ENCODE results near the gene ZNF101. TPM values are rescaled to one million over a fixed set of nuclear protein-coding genes. Genes with fewer than 3 reads are reported as not detected.

ZNF101 gene
- total and polyA plus RNA-seq, 2 of the 4 experiments (the other 2 are of a cell fraction) = 2.8 to 7.3 TPM

- Histone ChIP-seq H4K8ac (ENCODE audit: low read depth in 2 of 2, low read length in 2 of 2) (peak overlapping the region; percentile 19 to 20; a peak in 1 of 4 replicates), H3K56ac (ENCODE audit: extremely low read depth, insufficient read depth, low read length) (0 out of 2 replicates have a peak overlapping the region, but pooled peaks have one; percentile 10), H3K4me2 (ENCODE audit: low read depth, low read length) (peak overlapping the region; percentile 91), H3K18ac (ENCODE audit: low read depth, low read length) (no peak overlapping the region), H2BK120ac (ENCODE audit: low read depth, low read length) (no peak overlapping the region), H2BK15ac (ENCODE audit: low read depth, low read length) (no peak overlapping the region), H3K4me1 (ENCODE audit: control insufficient read depth, insufficient read depth, low read length) (0 out of 2 replicates have a peak, but pooled peaks cover 2% of the 10 kb centered on the region), H3K79me1 (ENCODE audit: low read depth in 1 of 2, low read length in 2 of 2) (peaks cover 3 to 19% of the 10 kb centered on the region in 2 experiments), H3K9me3 (ENCODE audit: control insufficient read depth, insufficient read depth, low read length) (no peaks in the 10 kb centered on the region), H2AK9ac (replicated peaks; ENCODE audit: low read depth, low read length, poor library complexity) (peak overlapping the region; percentile 94), H3K27me3 (ENCODE audit: control insufficient read depth, insufficient read depth, low read length) (no peaks in the 10 kb centered on the region), H3K4me3 (ENCODE audit: insufficient read depth, low read depth, low read length) (peak overlapping the region; percentile 69), H3K27ac (ENCODE audit: insufficient read depth, low read length) (peak overlapping the region; percentile 37), H3K9ac (ENCODE audit: low read depth, low read length) (peak overlapping the region; percentile 73), H3K23ac (ENCODE audit: low read depth, low read length) (peak overlapping the region; percentile 84), H4K20me1 (ENCODE audit: insufficient read depth, low read length) (0 out of 2 replicates have a peak, but pooled peaks cover 3% of the 10 kb centered on the region), H2BK5ac (ENCODE audit: low read depth, low read length, poor library complexity, severe bottlenecking) (no peak overlapping the region), H3K9me1 (ENCODE audit: insufficient read depth, low read length) (peaks cover 3% of the 10 kb centered on the region; the same call in 1 of the 2 replicates), H3K36me3 (ENCODE audit: control insufficient read depth, insufficient read depth, low read length) (peaks cover 29% of the 10 kb centered on the region), H2AK5ac (ENCODE audit: low read depth, low read length) (peak overlapping the region; percentile 79), H4K5ac (ENCODE audit: low read depth, low read length) (0 out of 2 replicates have a peak overlapping the region, but pooled peaks have one; percentile 29), H2AFZ (replicated peaks; ENCODE audit: low read length, poor library complexity) (peak overlapping the region; percentile 94), H4K91ac (ENCODE audit: insufficient read depth, low read depth, low read length) (no peak overlapping the region), H2BK20ac (ENCODE audit: low read depth, low read length) (no peak overlapping the region), H3K4ac (ENCODE audit: low read depth, low read length) (peak overlapping the region; percentile 73), H3K14ac (replicated peaks; ENCODE audit: low read depth, low read length) (peak overlapping the region; percentile 67)
- no TSS peak for BruUV-seq (replicated peaks)
- no peak for TF ChIP-seq POLR2A (IDR thresholded peaks at IDR 0.05; ENCODE audit: low read depth, low read length)
- no peak for TF ChIP-seq MXI1 (IDR thresholded peaks at IDR 0.05; ENCODE audit: borderline replicate concordance, low read depth, low read length)
- TF ChIP-seq ELK1 (IDR thresholded peaks at IDR 0.05; ENCODE audit: borderline replicate concordance, low read depth, low read length) = no peak
- POLR2A ChIA-PET (ENCODE audit: unreplicated experiment) = no interaction called here
- in situ Hi-C loops (cut with MboI; ENCODE audit: low sequenced_read_pairs) = loop anchor here (5.0 to 25.0 kb wide), 2 partner anchors 105 to 255 kb away; partner anchors contain the start of gene CILP2
- CTCF ChIA-PET = no interaction called here
- peak; percentile 31 for ATAC-seq (ENCODE audit: low read depth)
- dilution Hi-C loops (cut with HindIII; ENCODE audit: low sequenced_read_pairs, unreplicated experiment) = no loop called here
- DNase-seq = no peak
- intact Hi-C loops (cut with micrococcal nuclease) = loop anchor here (1.0 to 5.0 kb wide), 2 partner anchors 90 to 110 kb away; no protein-coding TSS in a partner anchor
- no CpG with 5 or more reads among the region's 16 CpGs for WGBS, 2 experiments (ENCODE audit: extremely low coverage in 2 of 2, insufficient read length in 1 of 2)
These were observed 26.0 kb upstream of the ZNF101 start for GRCh38 chr19:19642506-19643157.
